ENCODE measurements around the gene SEZ6L. TPM values are rescaled to one million over a fixed set of nuclear protein-coding genes. Genes with fewer than 3 reads are reported as not detected.

Gene SEZ6L
- total RNA-seq, 4 donors from 2014 or later = 0.27 to 0.57 TPM; not detected in 2

- no peak for TF ChIP-seq POLR2A (IDR thresholded peaks at IDR 0.05)
- TF ChIP-seq, protein P1, sequence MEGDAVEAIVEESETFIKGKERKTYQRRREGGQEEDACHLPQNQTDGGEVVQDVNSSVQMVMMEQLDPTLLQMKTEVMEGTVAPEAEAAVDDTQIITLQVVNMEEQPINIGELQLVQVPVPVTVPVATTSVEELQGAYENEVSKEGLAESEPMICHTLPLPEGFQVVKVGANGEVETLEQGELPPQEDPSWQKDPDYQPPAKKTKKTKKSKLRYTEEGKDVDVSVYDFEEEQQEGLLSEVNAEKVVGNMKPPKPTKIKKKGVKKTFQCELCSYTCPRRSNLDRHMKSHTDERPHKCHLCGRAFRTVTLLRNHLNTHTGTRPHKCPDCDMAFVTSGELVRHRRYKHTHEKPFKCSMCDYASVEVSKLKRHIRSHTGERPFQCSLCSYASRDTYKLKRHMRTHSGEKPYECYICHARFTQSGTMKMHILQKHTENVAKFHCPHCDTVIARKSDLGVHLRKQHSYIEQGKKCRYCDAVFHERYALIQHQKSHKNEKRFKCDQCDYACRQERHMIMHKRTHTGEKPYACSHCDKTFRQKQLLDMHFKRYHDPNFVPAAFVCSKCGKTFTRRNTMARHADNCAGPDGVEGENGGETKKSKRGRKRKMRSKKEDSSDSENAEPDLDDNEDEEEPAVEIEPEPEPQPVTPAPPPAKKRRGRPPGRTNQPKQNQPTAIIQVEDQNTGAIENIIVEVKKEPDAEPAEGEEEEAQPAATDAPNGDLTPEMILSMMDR (IDR thresholded peaks at IDR 0.05) = no peak
- no peak for DNase-seq
- no peak overlapping the region for H3K4me3 ChIP-seq
These were observed 129.5 kb downstream of the SEZ6L start for GRCh38 chr22:26298605-26299310.

DNA sequence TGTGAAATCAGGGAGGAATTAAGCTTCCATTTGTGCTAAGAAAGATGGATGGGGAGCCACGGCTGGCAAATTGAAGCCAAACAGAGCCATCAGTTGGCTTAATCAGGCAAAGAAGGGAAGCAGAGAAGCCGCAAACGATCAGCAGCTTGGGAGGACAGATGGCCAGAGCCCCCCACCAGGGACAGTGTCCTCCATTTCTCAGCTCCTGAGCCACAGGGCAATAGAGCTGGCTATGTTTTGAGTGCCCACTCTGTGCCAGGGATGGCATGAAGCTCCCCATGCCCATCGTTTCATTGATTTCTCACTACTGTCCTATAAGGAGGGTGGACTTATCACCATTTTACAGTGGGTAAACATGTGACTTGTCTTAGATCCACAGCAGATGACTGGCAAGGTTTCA, 133.5 kb downstream of the SEZ6L start:
- TF ChIP-seq, protein P1 (IDR thresholded peaks at IDR 0.05) = no peak
- no peak for TF ChIP-seq POLR2A (IDR thresholded peaks at IDR 0.05)
- no peaks in the 10 kb centered on the region for H3K9me3 ChIP-seq
- no peaks in the 10 kb centered on the region for H3K4me1 ChIP-seq
- H3K36me3 ChIP-seq = no peaks in the 10 kb centered on the region
- DNase-seq = no peak
- no peak overlapping the region for H3K4me3 ChIP-seq
- H3K27ac ChIP-seq = no peak overlapping the region
- no peaks in the 10 kb centered on the region for H3K27me3 ChIP-seq

More at GRCh38 chr22:26298605-26299310, 129.5 kb downstream of the SEZ6L start:
- no peaks in the 10 kb centered on the region for H3K36me3 ChIP-seq
- no peaks in the 10 kb centered on the region for H3K9me3 ChIP-seq
- no peaks in the 10 kb centered on the region for H3K4me1 ChIP-seq
- no peak overlapping the region for H3K27ac ChIP-seq
- H3K27me3 ChIP-seq = no peaks in the 10 kb centered on the region

GRCh38 chr22:26303475-26303874, 134.2 kb downstream of the SEZ6L start:
- Histone ChIP-seq H3K27me3 (no peaks in the 10 kb centered on the region), H3K27ac (no peak overlapping the region), H3K9me3 (no peaks in the 10 kb centered on the region), H3K4me1 (no peaks in the 10 kb centered on the region), H3K4me3 (no peak overlapping the region), H3K36me3 (no peaks in the 10 kb centered on the region)
- DNase-seq = no peak
- TF ChIP-seq, protein P1 (IDR thresholded peaks at IDR 0.05) = no peak
- no peak for TF ChIP-seq POLR2A (IDR thresholded peaks at IDR 0.05)

- no peaks in the 10 kb centered on the region for H3K27me3 ChIP-seq
- no peak for DNase-seq
- H3K36me3 ChIP-seq = no peaks in the 10 kb centered on the region
- no peaks in the 10 kb centered on the region for H3K4me1 ChIP-seq
- no peak for TF ChIP-seq POLR2A (IDR thresholded peaks at IDR 0.05)
- TF ChIP-seq, protein P1 (IDR thresholded peaks at IDR 0.05) = no peak
- no peak overlapping the region for H3K27ac ChIP-seq
- no peaks in the 10 kb centered on the region for H3K9me3 ChIP-seq
- no peak overlapping the region for H3K4me3 ChIP-seq
These were observed 135.5 kb downstream of the SEZ6L start for GRCh38 chr22:26304730-26305129.

DNA sequence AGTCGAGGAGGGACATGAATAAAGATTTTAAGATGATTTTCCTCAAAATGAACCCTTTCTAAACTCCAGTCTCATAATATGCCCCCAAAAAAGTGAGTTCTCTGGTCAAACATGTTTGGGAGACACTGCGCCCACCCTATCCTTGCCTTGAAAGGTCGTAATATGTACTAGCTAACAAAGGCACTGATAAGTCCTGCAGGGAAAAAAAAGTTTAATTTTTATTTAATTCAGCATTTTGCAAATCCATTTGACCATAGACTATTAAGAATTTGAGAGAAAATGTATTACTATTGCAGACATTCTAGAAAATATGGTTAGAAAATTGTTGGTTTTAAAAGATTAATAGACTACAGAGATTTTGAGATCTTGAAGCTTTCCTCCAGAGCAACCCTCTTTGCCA, 139.2 kb downstream of the SEZ6L start:
- TF ChIP-seq POLR2A (IDR thresholded peaks at IDR 0.05) = no peak
- TF ChIP-seq, protein P1 (IDR thresholded peaks at IDR 0.05) = no peak
- no peaks in the 10 kb centered on the region for H3K27me3 ChIP-seq
- H3K4me3 ChIP-seq = no peak overlapping the region
- H3K9me3 ChIP-seq = no peaks in the 10 kb centered on the region
- no peaks in the 10 kb centered on the region for H3K36me3 ChIP-seq
- no peaks in the 10 kb centered on the region for H3K4me1 ChIP-seq
- H3K27ac ChIP-seq = no peak overlapping the region
- no peak for DNase-seq
